K562 (cell line): Measurements from ENCODE around the gene LMO2. TPM values are rescaled to one million over a fixed set of nuclear protein-coding genes. Genes with fewer than 3 reads are reported as not detected.

ENCODE experiments used
- ATAC-seq: fragments of 200-7000 bp; cut with Tn5 transposase; 3 replicates; pipeline ENCODE4 v1.9.1; 2020; ENCODE audit warnings: moderate library complexity
- BruUV-seq: library from RNA; stranded (reverse); fragments of 400-500 nt; replicated peaks from 2 replicates; lab custom pipeline; 2021; lab: Mats Ljungman, UMichigan
- CTCF ChIA-PET: fragments of 300-600 bp; formaldehyde crosslinking; extraction: SDS; loops from one replicate; lab custom pipeline; 2021; ENCODE audit warnings: low intra/inter-chr PET ratio; lab: Yijun Ruan, JAX
- POLR2A ChIA-PET: fragments of 300-600, 350-650 bp; sonication (Branson Sonifier 250); formaldehyde crosslinking; extraction: SDS; loops from one replicate; lab custom pipeline; 2021; ENCODE audit warnings: antibody characterized with exemption, inconsistent platforms; lab: Yijun Ruan, JAX
- DNase-seq, 4 experiments: peaks; one replicate each; pipeline versions ENCODE4 v3.0.0 to v3.0.0-alpha.2; 2011 to 2018; ENCODE audit warnings: low spot score in 3 of 4, mixed read lengths in 3 of 4; ENCODE audit errors: extremely low read depth in 1 of 4
- FAIRE-seq: peaks from 2 replicates; lab custom pipeline; 2011; peaks lifted over from hg19 to GRCh38; lab: Jason Lieb, UNC
- H2AFZ ChIP-seq: 2 replicates; pipeline ENCODE4 v1.6.0; 2011; ENCODE audit warnings: low read depth, low read length, control low read depth, inconsistent platforms
- H3K27ac ChIP-seq: fragments of 200-600 bp; 3 replicates; pipeline ENCODE4 v1.8.0; 2011; ENCODE audit warnings: low read depth, mild to moderate bottlenecking, control low read depth, inconsistent platforms, low read length, moderate library complexity, mixed read lengths; ENCODE audit errors: extremely low read depth
- H3K27me3 ChIP-seq, 2 experiments: fragments of 300-600 bp in 1 of 2; 2 replicates in 1 of 2; 3 replicates in 1 of 2; pipeline versions ENCODE4 v1.6.0 to v1.8.0; 2011; ENCODE audit warnings: inconsistent platforms in 2 of 2, low read length in 2 of 2, mild to moderate bottlenecking in 1 of 2, mixed read lengths in 1 of 2, moderate library complexity in 1 of 2; ENCODE audit not compliant: control insufficient read depth in 2 of 2, insufficient read depth in 2 of 2
- H3K36me3 ChIP-seq: fragments of 300-600 bp; 3 replicates; pipeline ENCODE4 v1.8.0; 2011; ENCODE audit warnings: mild to moderate bottlenecking, low read length, inconsistent platforms; ENCODE audit not compliant: control insufficient read depth, insufficient read depth
- H3K4me1 ChIP-seq, 2 experiments: fragments of 200-600 bp in 1 of 2; replicated peaks in 1 of 2; 2 replicates in 1 of 2; 3 replicates in 1 of 2; pipeline versions ENCODE4 v1.5.1 to v1.8.0; 2011; ENCODE audit warnings: inconsistent platforms in 2 of 2, low read length in 2 of 2, mild to moderate bottlenecking in 1 of 2, mixed read lengths in 1 of 2, moderate library complexity in 1 of 2; ENCODE audit not compliant: control insufficient read depth in 2 of 2, insufficient read depth in 2 of 2
- H3K4me2 ChIP-seq: 2 replicates; pipeline ENCODE4 v1.6.1; 2011; ENCODE audit warnings: low read length, control low read depth, inconsistent platforms, mixed read lengths; ENCODE audit not compliant: insufficient read depth
- H3K4me3 ChIP-seq: fragments of 200-600 bp; sonication (generic), shearing (Covaris generic); 2 replicates; pipeline ENCODE4 v1.5.1; 2016; ENCODE audit warnings: control low read depth, inconsistent platforms
- H3K79me2 ChIP-seq: fragments of 200-600 bp; 3 replicates; pipeline ENCODE4 v1.8.0; 2011; ENCODE audit warnings: low read length, inconsistent platforms; ENCODE audit not compliant: control insufficient read depth, insufficient read depth
- H3K9ac ChIP-seq, 2 experiments: 2 replicates each; pipeline versions ENCODE4 v1.6.0 to v1.6.1; 2011; ENCODE audit warnings: low read depth in 2 of 2, low read length in 2 of 2, control low read depth in 1 of 2, inconsistent platforms in 1 of 2, mild to moderate bottlenecking in 1 of 2, mixed read lengths in 1 of 2; ENCODE audit not compliant: insufficient read depth in 1 of 2
- H3K9me1 ChIP-seq: one replicate; pipeline ENCODE4 v1.6.0; 2011; ENCODE audit warnings: inconsistent platforms, mild to moderate bottlenecking, low read length, moderate library complexity; ENCODE audit not compliant: control insufficient read depth, insufficient read depth
- H3K9me3 ChIP-seq: replicated peaks from 2 replicates; pipeline ENCODE4 v1.5.1; 2011; ENCODE audit warnings: low read depth, low read length, inconsistent platforms; ENCODE audit not compliant: control insufficient read depth, insufficient read depth
- H4K20me1 ChIP-seq: replicated peaks from 2 replicates; pipeline ENCODE4 v1.6.1; 2011; ENCODE audit warnings: low read length, inconsistent platforms, mixed read lengths; ENCODE audit not compliant: control insufficient read depth, insufficient read depth
- ARID1B ChIP-seq: fragments of 450-650 bp; IDR thresholded peaks from 2 replicates; pipeline ENCODE4 v1.6.1; 2016; ENCODE audit warnings: antibody characterized with exemption, mild to moderate bottlenecking, inconsistent platforms
- POLR2G ChIP-seq: fragments of 200-400 bp; formaldehyde crosslinking; IDR thresholded peaks from 2 replicates; pipeline ENCODE4 v1.6.1; 2017; ENCODE audit warnings: low read depth, mild to moderate bottlenecking, antibody characterized with exemption, low read length, moderate library complexity
- RBFOX2 ChIP-seq: fragments of 200-400 bp; formaldehyde crosslinking; IDR thresholded peaks from 2 replicates; pipeline ENCODE4 v1.6.1; 2017; ENCODE audit warnings: low read depth, mild to moderate bottlenecking, low read length, moderate library complexity
- STAG1 ChIP-seq: sonication (generic); formaldehyde crosslinking; IDR thresholded peaks from 2 replicates; pipeline ENCODE4 v1.5.0; 2020; ENCODE audit warnings: missing genetic modification reagents, borderline replicate concordance
- WGBS: fragments of 100-300 bp; shearing (Covaris generic); methylation state at CpG from one replicate; pipeline ENCODE4 v1.1.6; 2016; ENCODE audit warnings: low coverage, mixed read lengths; ENCODE audit not compliant: insufficient coverage; ENCODE audit errors: missing lambda C conversion rate; 5-methylcytosine and 5-hydroxymethylcytosine counted together
- in situ Hi-C: fragments of 300-500 bp; cut with MboI; formaldehyde crosslinking; loops from 4 replicates; pipeline ENCODE4 v1.15.0; 2018; ENCODE audit warnings: inconsistent platforms, mixed read lengths
- intact Hi-C: fragments of 100-400 bp; cut with micrococcal nuclease; formaldehyde crosslinking; loops from 2 replicates; pipeline ENCODE4 v1.14.2; 2022
- polyA plus RNA-seq, 8 experiments: library from polyadenylated mRNA; depleted of rRNA in 4 of 8; stranded (reverse) in 5 of 8; unstranded in 3 of 8; fragments of >200 nt; fragmentation: Nextera tagmentation in 2 of 8; fragmentation: Illumina TruSeq in 1 of 8; extraction: Ambion mirVana in 2 of 8; extraction: Trizol in 1 of 8; gene quantifications; 2 replicates each; pipeline versions ENCODE4 v1.2.1 to v1.2.3, GENCODE V29; 2011 to 2014; ENCODE audit warnings: inconsistent platforms in 1 of 8, missing spikeins in 1 of 8
- total RNA-seq, 7 experiments: library from RNA; depleted of rRNA in 6 of 7; stranded (reverse); fragments of >200 nt in 6 of 7; fragmentation: Illumina TruSeq in 2 of 7; extraction: Trizol in 2 of 7; gene quantifications; 2 replicates each; pipeline versions ENCODE4 v1.2.1 to v1.2.3, GENCODE V29; 2011 to 2021; ENCODE audit warnings: low replicate concordance in 1 of 7

LMO2 gene
- total and polyA plus RNA-seq, 9 of the 15 experiments (the other 6 are each of a cell fraction or from before 2014, with no cell fraction given): 6.9 to 126 (median 91.5) TPM

DNA sequence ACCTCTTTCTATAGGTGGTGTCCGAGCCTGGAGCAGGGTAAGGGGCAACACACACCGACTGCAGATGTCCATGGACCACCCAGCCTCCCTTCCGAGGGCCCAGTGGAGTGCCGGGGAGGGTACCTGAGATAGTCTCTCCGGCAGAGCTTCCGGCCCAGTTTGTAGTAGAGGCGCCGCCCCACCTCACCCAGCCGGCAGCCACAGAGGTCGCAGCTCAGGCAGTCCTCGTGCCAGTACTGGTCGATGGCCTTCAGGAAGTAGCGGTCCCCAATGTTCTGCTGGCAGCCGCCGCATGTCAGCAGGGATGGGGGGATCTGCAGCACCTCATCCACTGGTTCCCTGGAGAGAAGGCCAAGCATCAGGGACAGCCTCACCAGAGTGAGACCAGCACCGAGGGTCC is 27.4 kb downstream of the LMO2 start:
- TF ChIP-seq ARID1B (no peak), POLR2G (peak; percentile 64), STAG1 (CRISPR knock-in tag) (0 out of 2 replicates have a peak, but pooled peaks have one; percentile 19), RBFOX2 (peak; percentile 61)
- no peak overlapping the region for H2AFZ ChIP-seq
- peaks cover 89% of the 10 kb centered on the region for H3K36me3 ChIP-seq

More for the DNA sequence above, 27.4 kb downstream of the LMO2 start:
- 95% methylated on average over 15 of the region's 16 CpGs for WGBS
- Histone ChIP-seq H3K9me3 (no peaks in the 10 kb centered on the region), H3K9ac (peak overlapping the region in 1 of 2 experiments; percentile 43; a peak in 2 of 4 replicates), H3K9me1 (no peaks in the 10 kb centered on the region), H4K20me1 (no peaks in the 10 kb centered on the region), H3K4me1 (peaks cover 15 to 20% of the 10 kb centered on the region in 2 experiments; a peak in 4 of 5 replicates), H3K79me2 (peaks cover 78% of the 10 kb centered on the region), H3K27ac (no peak overlapping the region; the same call in 2 of the 3 replicates), H3K4me3 (no peak overlapping the region), H3K4me2 (no peak overlapping the region), H3K27me3 (no peaks in the 10 kb centered on the region)
- ChIA-PET POLR2A (interaction anchor here (2.0 to 2.1 kb wide), 2 partner anchors 17 to 28 kb away, joined by 7 to 10 read pairs; partner anchors contain the start of gene LMO2), CTCF (interaction anchor here (1.9 kb wide), 1 partner anchor 107 kb away, joined by 5 read pairs; no protein-coding TSS in a partner anchor)
- ATAC-seq (no peak), DNase-seq (no peak), FAIRE-seq (no peak)
- BruUV-seq: no TSS peak
- intact Hi-C loops: no loop called here
- in situ Hi-C loops: no loop called here
